Measurements from ENCODE around the gene GPM6B.

DNA sequence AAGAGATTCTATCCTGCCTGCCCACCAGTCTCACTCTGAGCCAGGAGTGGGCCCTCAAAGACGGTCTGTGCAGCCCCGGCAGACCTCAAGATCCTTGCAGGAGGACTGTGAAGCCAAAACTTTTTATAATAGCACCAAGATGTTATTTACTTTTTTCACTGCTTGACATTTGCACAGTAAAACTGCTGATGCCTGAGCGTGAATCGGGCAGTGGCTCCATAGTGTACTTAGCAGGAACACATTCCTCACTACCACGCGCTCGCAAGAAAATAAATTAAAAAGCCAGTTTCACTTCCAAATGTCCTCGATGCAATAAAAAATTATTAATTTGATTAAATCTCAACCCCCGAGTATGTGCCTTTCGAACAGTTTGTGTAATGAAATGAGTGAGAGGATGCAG is 22.5 kb downstream of the GPM6B start:
- TF ChIP-seq, protein P1, sequence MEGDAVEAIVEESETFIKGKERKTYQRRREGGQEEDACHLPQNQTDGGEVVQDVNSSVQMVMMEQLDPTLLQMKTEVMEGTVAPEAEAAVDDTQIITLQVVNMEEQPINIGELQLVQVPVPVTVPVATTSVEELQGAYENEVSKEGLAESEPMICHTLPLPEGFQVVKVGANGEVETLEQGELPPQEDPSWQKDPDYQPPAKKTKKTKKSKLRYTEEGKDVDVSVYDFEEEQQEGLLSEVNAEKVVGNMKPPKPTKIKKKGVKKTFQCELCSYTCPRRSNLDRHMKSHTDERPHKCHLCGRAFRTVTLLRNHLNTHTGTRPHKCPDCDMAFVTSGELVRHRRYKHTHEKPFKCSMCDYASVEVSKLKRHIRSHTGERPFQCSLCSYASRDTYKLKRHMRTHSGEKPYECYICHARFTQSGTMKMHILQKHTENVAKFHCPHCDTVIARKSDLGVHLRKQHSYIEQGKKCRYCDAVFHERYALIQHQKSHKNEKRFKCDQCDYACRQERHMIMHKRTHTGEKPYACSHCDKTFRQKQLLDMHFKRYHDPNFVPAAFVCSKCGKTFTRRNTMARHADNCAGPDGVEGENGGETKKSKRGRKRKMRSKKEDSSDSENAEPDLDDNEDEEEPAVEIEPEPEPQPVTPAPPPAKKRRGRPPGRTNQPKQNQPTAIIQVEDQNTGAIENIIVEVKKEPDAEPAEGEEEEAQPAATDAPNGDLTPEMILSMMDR (IDR thresholded peaks at IDR 0.05): no peak
- no peak for TF ChIP-seq POLR2A (IDR thresholded peaks at IDR 0.05)
